GM12801 (cell line): ENCODE data around the gene KCNG2.

ENCODE experiments used
- TF ChIP-seq, protein P1 (sequence below): IDR thresholded peaks from one replicate; pipeline ENCODE4 v1.5.1; 2011; ENCODE audit warnings: control low read depth; ENCODE audit not compliant: insufficient read length; ENCODE audit errors: extremely low read depth

KCNG2 gene

DNA sequence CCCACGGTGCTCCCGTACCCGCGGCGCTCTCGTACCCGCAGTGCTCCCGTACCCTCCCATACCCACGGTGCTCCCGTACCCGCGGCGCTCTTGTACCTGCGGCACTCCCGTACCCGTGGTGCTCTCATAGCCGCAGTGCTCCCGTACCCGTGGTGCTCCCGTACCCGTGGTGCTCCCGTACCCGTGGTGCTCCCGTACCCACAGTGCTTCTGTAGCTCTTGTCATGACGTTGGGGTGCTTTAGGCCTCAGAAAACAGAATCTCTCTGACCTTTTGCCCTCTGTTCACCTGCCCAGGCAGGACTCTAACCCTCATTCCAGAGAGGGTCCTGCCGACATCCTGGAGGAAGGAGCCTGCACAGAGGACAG, 118.4 kb downstream of the KCNG2 start:
- TF ChIP-seq, protein P1, sequence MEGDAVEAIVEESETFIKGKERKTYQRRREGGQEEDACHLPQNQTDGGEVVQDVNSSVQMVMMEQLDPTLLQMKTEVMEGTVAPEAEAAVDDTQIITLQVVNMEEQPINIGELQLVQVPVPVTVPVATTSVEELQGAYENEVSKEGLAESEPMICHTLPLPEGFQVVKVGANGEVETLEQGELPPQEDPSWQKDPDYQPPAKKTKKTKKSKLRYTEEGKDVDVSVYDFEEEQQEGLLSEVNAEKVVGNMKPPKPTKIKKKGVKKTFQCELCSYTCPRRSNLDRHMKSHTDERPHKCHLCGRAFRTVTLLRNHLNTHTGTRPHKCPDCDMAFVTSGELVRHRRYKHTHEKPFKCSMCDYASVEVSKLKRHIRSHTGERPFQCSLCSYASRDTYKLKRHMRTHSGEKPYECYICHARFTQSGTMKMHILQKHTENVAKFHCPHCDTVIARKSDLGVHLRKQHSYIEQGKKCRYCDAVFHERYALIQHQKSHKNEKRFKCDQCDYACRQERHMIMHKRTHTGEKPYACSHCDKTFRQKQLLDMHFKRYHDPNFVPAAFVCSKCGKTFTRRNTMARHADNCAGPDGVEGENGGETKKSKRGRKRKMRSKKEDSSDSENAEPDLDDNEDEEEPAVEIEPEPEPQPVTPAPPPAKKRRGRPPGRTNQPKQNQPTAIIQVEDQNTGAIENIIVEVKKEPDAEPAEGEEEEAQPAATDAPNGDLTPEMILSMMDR: no peak

DNA sequence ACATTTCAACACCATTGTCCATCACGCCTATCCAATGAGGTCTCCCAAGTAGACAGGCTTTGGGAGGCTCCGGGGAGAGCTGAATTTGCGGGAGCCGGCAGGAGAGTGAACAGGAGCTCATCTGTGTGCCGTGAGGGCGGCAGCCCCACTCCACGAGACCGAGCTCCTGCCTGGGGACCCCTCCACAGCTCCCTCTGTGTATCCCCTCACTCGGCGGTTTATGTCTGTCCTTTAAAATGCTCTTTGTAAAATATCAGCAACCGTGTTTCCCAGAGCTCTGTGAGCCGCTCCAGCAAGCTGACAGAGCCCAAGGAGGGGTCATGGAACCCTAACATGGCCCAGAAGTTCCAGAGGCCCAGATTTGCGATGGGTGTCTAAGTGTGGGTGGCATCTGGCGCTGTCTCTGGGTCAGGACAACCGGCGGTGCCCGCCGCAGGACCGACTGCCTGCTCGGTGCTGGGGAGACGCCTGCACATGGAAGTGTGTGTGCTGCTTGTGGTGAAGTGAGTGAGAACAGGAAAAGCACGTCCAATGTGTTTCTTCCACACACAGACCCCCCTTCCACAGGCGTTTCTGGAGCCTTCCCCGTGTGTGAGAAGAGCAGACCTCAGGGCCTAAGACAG, 118.9 kb downstream of the KCNG2 start:
- TF ChIP-seq, protein P1: no peak

DNA sequence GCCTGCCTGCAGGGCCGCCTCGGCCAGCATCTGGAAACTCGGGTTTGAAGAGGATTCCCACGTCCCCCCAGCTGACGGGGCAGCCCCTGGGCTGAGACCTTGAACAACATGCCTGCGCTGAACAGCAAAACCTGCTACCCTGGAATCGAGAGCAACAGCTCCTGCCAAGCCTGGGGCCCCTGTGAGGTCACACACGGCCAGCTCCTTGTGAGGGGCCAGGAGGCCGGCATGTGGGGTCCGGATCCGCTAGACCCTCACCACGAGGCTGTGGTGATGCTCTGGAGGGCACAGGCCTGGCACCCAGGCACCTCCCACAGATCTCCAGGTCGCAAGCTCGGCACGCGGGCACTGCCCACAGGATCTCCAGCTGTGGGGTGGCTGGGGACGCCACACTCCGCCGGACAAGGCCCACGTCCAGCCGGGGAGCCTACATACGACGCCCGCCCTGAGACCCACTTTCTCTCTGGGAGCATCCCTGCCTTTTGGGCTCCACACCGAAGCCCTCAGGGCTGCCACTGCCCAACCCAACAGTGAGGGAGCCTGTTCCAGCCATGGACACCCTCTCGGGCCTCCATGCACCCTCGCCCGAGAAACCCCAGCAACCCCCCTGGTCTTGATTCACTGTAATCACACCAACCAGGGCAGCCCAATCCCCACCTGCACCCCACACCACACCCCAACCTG, 119.6 kb downstream of the KCNG2 start:
- TF ChIP-seq, protein P1: no peak

DNA sequence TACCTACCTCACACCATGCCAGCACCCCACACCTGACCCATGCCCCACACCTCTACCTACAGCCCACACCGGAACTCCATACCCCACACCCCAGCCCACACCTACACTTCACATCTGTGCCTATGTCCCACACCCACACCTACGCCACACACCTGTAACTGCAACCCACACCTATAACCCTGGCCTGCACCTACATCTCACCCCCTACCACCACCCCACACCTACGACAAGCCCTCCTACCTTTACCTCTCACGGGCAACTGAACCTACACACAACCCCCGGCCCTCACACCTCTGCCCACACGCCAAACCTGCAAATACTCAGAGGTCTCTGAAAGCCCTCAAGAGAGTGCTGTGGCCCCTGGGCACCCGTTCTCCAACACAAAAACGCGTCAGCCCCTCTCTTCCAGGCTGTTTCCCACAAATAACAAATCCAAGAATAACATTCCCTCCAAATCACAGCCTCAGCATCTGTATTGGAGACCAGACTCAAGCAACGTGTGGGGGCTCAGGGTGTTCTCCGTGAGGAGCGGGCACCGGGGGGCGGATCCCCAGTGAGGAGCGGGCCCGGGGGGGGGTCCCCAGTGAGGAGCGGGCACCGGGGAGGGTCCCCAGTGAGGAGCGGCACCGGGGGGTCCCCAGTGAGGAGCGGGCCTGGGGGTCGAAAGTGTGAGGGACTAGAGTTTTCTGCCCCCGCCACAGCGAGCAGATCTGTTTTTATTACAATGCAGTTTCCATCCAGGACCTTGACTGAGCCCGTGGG, 120.3 kb downstream of the KCNG2 start:
- TF ChIP-seq, protein P1: no peak

DNA sequence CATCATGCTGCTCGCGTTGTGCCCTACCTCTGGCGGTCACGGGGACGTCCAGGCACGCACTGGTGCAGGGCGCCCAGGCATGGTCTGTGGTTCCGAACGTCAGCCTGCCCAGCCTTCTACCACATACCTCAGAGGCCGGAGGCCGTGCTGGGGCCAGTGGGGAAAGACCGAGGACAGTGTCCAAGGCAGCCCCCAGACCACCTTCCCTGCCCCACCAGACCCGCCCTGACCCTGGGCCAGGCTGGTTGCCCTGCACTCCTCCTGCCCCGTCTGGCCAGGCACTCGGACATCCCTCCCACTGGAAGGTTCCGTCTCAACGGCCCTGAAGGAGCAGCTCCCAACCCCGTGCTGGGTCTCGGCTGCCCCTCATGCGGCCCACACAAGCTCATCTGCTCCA, 120.9 kb downstream of the KCNG2 start:
- TF ChIP-seq, protein P1: no peak

DNA sequence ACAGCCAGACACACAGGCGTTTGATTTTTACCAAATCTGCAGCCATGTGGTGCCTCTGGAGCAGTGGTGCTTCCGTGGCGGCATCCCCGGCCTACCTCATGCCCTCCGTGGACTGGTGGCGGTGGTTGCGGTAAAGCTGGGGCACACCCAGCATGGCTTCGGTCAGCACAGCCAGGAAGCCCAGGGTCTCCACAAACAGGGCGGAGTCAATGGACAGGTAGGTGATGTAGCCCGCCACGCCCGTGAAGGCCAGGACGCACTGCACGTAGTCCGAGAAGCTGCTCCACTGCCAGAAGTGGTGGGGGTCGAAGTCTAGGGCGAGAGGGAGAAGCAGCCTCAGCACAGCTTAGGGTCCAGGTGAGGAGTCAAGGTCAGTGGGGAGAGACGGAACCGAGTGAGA, 121.4 kb downstream of the KCNG2 start:
- TF ChIP-seq, protein P1: no peak
